M059J (cell line): ENCODE measurements around the gene CAMK2B. TPM values are rescaled to one million over a fixed set of nuclear protein-coding genes. Genes with fewer than 3 reads are reported as not detected.
A peak's percentile ranks its signal among the peaks of the same experiment; 100 is the strongest.
"Not testable (repeated sequence)": the region's sequence is repeated elsewhere in the genome, so short reads cannot be mapped to it uniquely, and the experiment has no call there.

Experiments
- DNase-seq: peaks from one replicate; pipeline ENCODE4 v3.0.0-alpha.2; 2012; ENCODE audit warnings: low read depth
- total RNA-seq: library from RNA; depleted of rRNA; stranded (reverse); fragments of >200 nt; shearing (Covaris generic); gene quantifications from 2 replicates; pipeline ENCODE4 v1.2.3, GENCODE V29; 2014

CAMK2B gene
- total RNA-seq, 1 experiment from 2014 or later: 0.49 TPM

DNA sequence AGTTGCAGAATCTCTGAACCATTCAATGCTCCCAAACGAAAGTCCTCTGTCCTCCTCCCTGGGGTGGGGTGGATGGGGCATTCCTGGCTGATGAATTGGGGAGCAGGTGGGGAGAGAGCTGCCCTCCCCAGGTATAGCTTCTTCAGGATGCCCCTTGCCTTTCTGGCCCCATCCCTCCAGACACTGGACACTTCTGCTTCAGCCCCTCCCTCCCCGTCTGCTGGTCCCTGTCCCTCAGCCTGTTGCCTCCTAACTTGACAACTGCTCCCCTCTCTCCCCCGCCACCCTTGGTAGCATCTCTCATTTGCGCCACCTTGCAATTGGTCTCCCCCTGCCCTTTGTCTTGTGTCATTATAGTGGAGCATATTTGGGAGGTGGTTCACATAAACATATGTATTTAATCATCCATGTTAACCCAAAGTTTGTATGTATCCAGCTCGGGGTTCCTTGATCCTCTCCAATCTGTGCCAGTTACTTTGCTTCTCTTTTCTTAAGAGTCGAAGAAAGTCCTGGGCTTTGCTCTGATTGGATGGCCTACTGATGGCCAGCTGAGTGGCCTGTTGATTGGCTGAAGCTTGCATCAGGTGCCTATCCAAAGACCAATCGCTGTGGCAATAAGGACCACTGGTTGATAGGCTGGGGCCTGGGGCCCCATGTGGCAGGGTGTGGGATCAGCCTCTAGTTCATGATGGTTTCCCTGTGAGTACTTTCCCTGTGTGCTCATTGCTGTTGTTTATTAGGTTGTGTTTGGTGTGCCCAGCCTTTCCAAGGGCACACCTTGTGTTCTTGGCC lies 132.2 kb downstream of the CAMK2B start:
- no peak for DNase-seq

DNA sequence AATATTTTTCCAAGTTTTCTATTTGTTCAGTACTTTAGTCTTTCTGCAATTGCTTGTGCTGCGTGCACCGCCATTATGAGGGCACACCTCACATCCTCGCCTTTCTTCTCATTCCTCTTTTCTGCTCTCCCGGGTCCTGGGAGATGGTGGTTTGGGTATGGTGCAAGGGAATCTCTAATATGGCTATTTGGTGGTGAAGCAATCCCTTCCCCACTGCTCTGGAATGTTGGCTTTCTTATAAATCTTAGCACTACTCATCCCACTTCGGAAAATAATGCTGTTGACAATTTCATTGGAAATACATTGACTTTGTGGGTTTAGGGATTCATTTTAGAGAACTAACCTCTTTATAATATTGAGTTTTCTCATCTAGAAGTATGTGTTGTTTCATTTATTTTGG lies 134.2 kb downstream of the CAMK2B start:
- DNase-seq: no peak

DNA sequence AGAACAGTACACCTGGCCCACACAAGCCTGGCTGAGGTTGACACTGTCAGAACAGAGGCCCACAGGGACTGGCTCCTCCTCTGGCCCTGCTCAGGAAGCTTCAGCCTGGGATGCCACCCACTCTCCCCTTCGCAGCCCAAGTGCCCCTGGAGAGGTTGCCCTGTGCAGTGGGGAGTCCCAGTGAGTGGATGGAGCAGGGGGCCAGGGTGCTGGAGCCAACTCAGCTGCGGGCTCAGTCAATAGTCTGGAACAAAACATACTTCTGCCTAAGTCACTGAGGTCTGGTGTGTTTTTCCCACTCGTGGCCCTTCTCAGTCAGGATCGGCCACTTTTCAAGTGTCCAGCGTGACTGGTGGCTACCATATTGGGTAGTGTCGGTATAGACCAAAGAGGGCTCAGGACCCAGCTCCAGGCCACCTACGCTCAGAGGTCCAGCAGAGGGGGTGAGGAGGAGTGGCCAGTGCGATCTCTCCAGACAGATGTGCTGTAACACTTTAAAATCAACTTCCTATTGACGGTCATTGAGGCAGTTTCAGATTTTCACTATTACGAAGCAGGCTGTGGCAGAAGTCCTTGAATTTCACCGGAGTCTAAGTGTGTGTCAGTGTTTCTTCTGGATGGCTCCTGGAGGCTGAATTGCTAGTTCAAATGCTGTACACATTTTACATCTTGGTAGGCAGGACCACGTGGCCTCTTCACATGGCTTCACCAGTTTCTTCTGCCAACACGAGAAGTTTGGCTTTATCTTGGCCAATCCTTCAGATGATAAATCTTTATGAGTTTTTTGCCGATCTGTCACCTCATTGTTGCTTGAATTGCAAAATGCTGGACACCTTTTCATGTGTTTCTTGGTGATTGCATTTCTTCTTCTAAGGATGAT lies 135.2 kb downstream of the CAMK2B start:
- DNase-seq: no peak

- no peak for DNase-seq
Observed at GRCh38 chr7:44189286-44189992, 136.0 kb downstream of the CAMK2B start, which contains the start of gene GCK. Gene GCK, minus strand, starts transcription at chr7:44189439. Its CDS starts 486 bp downstream, at chr7:44188953.

- DNase-seq: no peak
Observed at GRCh38 chr7:44188480-44189225, 136.7 kb downstream of the CAMK2B start.

GRCh38 chr7:44187636-44188416 lies 137.6 kb downstream of the CAMK2B start:
- DNase-seq: no peak

DNA sequence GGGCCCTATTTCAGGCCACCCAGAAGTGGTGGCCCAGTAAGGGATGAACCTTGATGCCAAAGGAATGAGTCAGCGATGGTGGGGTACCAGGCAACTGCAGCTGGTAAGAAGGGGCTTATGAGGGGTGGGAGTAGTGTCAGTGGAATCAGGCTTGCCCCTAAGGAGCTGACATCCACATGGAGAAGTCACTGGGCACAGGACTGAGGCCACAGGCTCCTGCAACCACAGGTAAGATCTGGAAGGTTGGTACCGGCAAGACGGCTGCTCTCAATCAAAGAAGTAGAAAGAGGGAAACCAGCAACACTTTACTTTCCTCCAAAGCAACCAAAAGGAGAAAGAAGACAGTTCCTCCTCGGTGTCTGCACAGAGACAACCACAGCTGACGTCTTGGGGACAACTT lies 138.7 kb downstream of the CAMK2B start:
- no peak for DNase-seq

DNA sequence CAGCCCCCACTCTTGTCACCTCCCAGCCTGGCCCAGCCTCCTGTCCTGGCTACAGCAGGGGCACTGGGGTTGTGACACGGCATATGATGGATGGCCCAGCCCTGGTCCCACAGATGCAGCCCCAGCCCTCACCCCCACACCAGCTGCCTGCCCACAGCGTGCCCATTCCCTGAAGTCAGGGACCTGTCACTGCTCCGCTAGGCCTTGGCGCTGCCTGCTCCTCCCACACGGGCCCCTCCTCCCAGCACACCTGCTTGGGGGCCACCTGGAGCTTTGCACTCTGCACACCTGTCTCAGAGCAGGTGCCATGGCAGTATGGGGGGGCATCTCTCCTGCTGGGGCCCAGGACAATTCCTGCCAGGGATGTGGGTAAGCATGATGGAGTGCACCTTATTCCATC lies 139.7 kb downstream of the CAMK2B start:
- no peak for DNase-seq

GRCh38 chr7:44184873-44185446 lies 140.4 kb downstream of the CAMK2B start:
- no peak for DNase-seq

DNA sequence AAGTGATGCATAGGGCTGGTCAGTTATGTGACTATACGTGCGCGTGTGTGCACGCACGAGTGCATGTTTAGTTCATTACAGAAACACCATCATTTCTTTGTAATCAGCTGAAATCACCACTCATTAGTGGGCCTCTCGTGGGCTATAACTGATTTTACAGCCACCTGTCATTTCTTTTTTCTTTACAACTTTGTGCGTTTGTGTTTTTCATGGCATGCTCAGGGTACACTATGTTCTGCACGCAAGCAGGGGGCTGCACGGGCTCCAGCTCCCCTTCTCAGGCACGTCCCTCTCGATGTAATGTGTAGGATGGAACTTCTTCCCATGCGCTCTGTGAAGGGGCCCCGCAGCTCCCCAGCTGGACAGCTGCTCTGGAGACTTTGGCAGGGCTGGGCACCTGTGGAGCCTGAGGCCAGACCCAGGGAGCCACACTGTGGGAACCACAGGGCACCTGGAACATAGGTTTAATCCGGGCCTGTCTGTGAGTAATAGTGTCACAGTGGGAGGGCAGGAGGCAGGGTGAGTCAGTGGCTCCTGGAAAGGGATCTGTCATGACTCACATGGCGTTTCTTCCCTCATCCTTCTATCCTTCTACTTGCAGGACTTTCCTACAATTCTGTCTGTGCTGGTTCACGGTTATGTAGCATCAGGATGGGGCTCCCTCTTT lies 141.1 kb downstream of the CAMK2B start:
- peak; percentile 96 for DNase-seq

GRCh38 chr7:44183386-44183785 lies 142.0 kb downstream of the CAMK2B start:
- DNase-seq: no peak

DNA sequence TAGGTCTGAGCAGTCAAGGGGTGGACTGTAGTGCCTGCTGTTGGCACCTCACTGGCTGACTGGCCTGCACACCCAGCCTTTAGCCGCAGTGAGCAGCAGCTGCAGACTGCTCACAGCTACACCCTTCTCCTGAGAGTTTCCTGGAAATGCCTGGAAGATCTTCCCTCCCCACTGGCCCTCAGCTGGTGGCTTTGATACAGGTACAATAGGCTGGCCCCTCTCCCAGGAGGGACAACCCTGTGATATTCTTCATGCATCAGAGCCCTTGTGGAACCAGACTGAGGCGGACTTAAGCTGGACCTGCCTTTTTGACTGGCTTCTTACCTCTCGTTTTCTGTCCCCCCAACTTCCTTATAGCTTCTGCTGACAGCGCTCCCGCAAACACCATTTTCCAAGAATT lies 142.6 kb downstream of the CAMK2B start:
- no peak for DNase-seq

- no peak for DNase-seq
Observed at GRCh38 chr7:44180631-44181030, 144.8 kb downstream of the CAMK2B start.

- DNase-seq: peak; percentile 83
Observed at GRCh38 chr7:44177570-44178131, 147.7 kb downstream of the CAMK2B start.

DNA sequence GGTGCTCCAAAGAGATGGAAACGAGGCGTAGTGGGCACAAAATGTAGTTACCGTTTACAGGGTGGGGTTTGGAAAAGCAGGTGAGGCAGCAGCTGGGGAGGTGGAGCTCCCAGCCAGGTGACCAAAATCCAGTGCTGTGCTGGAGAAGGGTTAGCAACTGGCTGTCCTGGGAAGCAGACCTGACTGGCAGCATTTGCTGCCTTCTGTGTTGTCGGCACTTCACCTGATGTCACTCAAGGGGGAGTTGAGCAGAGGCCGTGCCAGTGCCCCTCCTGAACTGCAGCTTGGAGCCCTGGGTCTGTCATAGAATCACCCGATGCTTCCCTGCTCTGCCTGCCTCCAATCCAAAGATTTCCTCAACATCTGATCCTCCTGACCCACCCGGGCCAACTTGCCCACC lies 148.9 kb downstream of the CAMK2B start:
- DNase-seq: no peak

GRCh38 chr7:44175730-44176129 lies 149.7 kb downstream of the CAMK2B start:
- DNase-seq: no peak

DNA sequence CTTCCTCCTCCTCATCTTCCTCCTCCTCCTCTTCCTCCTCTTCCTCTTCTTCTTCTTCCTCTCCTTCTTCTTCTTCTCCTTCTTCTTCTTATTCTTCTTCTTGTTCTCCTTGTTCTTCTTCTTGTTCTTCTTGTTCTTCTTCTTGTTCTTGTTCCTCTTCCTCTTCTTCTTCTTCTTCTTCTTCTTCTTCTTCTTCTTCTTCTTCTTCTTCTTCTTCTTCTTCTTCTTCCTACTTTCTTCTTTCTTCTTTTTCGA lies 150.8 kb downstream of the CAMK2B start:
- DNase-seq: not testable (repeated sequence)

DNA sequence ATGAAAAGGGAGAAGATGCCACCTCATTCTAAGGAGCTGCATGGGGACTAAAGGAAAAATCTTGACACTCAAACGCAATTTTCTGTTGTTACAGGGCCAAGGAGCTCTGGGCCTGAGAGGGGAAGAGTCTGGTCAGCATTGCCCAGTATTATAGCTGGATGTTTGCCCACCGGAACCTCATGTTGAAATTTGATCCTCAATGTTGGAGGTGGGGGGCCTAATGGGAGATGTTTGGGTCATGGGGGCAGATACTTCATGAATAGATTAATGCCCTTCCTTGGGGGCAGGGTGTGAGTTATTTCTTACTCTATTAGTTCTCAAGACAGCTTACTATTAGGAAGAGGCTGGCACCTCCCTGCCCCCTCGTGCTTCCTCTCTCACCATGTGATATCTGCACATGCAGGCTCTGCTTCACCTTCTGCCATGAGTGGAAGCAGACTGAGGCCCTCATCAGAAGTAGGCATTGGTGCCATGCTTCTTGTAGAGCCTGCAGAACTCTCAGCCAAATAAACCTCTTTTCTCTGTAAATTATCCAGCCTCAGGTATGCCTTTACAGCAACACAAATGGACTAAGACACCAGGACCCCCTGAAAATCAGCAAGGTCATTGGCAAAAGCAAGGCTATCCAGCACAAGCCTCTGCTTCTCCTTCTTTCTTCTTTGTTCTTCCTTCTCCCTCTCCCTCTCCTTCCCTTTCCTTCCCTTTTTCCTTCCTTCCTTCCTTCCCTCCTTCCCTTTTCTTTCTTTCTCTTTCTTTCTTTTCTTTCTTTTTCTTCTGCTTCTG lies 151.3 kb downstream of the CAMK2B start:
- DNase-seq: no peak
